Measurements from ENCODE around the gene GATAD2A. TPM values are rescaled to one million over a fixed set of nuclear protein-coding genes. Genes with fewer than 3 reads are reported as not detected.

The GATAD2A gene
- total RNA-seq, 1 donor from 2014 or later = 163 TPM

DNA sequence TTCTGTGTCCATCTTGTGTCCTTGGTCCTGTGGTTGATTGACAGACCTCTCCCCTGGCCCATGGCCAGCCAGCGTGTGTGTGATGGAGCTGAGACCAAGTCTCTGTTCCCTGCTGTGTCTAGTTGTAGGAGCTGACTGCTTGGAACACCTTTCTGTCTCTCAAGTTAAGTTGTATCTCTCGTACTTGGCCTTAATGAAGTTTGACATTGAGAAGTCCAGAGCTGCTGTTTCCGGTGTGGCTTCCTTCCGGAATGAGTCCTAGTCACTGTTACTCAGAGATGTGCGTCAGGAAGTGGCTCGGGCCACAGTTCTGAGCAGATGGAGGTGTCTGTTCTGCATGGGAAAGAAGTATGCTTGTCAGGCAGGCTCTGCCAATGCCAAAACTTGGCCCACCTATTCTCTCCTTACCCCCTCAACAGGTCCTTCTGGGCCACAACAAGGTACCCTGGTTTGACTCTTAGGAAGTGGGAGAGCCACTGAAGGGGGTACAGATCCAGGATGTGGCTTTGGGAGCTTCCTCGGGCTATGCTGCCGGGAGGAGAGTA lies 54.3 kb downstream of the GATAD2A start:
- no peaks in the 10 kb centered on the region for H3K9me3 Mint-ChIP-seq (ENCODE audit: unreplicated experiment)
- no peak overlapping the region for H3K4me3 Mint-ChIP-seq (ENCODE audit: unreplicated experiment)
- H3K36me3 Mint-ChIP-seq (ENCODE audit: low read depth, unreplicated experiment) = peaks cover 8% of the 10 kb centered on the region
- Histone ChIP-seq H3K27ac (ENCODE audit: low read depth, low read length) (peak overlapping the region; percentile 64), H3K4me2 (ENCODE audit: low read length) (peak overlapping the region; percentile 63), H3K79me2 (ENCODE audit: insufficient read depth, low read length) (peaks cover 96% of the 10 kb centered on the region), H3K27me3 (ENCODE audit: insufficient read depth, low read length) (no peaks in the 10 kb centered on the region), H3K9me3 (ENCODE audit: insufficient read depth, low read depth, low read length) (no peaks in the 10 kb centered on the region), H4K20me1 (ENCODE audit: insufficient read depth, low read length) (peaks cover 85% of the 10 kb centered on the region), H3K9ac (ENCODE audit: low read length) (peak overlapping the region; percentile 18), H2AFZ (ENCODE audit: low read depth, low read length) (no peak overlapping the region), H3K36me3 (ENCODE audit: insufficient read depth, low read length) (no peaks in the 10 kb centered on the region), H3K4me1 (ENCODE audit: insufficient read depth, low read length) (peaks cover 65% of the 10 kb centered on the region), H3K4me3 (ENCODE audit: insufficient read depth, low read depth, low read length) (no peak overlapping the region)
- no peaks in the 10 kb centered on the region for H3K27me3 Mint-ChIP-seq (ENCODE audit: low read depth, unreplicated experiment)
- peaks cover 60% of the 10 kb centered on the region for H3K4me1 Mint-ChIP-seq (ENCODE audit: low read depth, unreplicated experiment)
- peak; percentile 64 for DNase-seq (ENCODE audit: low read depth)
- no peak for TF ChIP-seq EZH2 (IDR thresholded peaks at IDR 0.05; ENCODE audit: insufficient read depth, low read length)
- TF ChIP-seq, protein P1, sequence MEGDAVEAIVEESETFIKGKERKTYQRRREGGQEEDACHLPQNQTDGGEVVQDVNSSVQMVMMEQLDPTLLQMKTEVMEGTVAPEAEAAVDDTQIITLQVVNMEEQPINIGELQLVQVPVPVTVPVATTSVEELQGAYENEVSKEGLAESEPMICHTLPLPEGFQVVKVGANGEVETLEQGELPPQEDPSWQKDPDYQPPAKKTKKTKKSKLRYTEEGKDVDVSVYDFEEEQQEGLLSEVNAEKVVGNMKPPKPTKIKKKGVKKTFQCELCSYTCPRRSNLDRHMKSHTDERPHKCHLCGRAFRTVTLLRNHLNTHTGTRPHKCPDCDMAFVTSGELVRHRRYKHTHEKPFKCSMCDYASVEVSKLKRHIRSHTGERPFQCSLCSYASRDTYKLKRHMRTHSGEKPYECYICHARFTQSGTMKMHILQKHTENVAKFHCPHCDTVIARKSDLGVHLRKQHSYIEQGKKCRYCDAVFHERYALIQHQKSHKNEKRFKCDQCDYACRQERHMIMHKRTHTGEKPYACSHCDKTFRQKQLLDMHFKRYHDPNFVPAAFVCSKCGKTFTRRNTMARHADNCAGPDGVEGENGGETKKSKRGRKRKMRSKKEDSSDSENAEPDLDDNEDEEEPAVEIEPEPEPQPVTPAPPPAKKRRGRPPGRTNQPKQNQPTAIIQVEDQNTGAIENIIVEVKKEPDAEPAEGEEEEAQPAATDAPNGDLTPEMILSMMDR (IDR thresholded peaks at IDR 0.05; ENCODE audit: insufficient read depth, low read depth, low read length) = no peak
- peak; percentile 71 for FAIRE-seq
- H3K27ac Mint-ChIP-seq (ENCODE audit: unreplicated experiment) = peak overlapping the region; percentile 70

DNA sequence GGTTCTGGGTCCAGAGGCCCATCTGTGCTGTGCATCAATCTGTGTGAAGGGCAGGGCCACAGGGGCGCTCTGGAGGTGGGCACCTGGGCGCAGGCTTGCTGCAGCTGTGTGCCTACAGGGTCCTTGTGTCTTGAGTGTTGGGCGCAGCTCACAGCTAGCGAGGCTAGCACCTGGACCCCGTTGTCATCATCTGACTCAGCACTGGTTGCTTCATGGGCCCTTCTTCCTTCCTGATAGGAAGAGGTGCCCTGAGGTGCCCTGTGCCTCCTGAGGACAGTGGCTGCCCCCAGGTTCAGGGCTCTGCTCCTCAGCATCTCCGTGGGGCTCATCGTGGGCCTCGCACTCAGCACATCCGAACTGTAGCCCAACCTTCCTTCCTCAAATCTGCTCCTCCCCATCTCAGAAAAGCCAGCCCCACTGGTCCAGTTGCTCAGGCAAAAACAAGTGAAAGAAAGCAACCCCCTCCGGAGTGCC lies 54.8 kb downstream of the GATAD2A start:
- DNase-seq (ENCODE audit: low read depth) = no peak
- Histone ChIP-seq H3K36me3 (ENCODE audit: insufficient read depth, low read length) (no peaks in the 10 kb centered on the region), H3K27me3 (ENCODE audit: insufficient read depth, low read length) (no peaks in the 10 kb centered on the region), H3K9ac (ENCODE audit: low read length) (peak overlapping the region; percentile 18), H3K4me2 (ENCODE audit: low read length) (peak overlapping the region; percentile 63), H3K79me2 (ENCODE audit: insufficient read depth, low read length) (peaks cover 96% of the 10 kb centered on the region), H3K27ac (ENCODE audit: low read depth, low read length) (peak overlapping the region; percentile 64), H3K4me3 (ENCODE audit: insufficient read depth, low read depth, low read length) (no peak overlapping the region), H3K9me3 (ENCODE audit: insufficient read depth, low read depth, low read length) (no peaks in the 10 kb centered on the region), H3K4me1 (ENCODE audit: insufficient read depth, low read length) (peaks cover 65% of the 10 kb centered on the region), H4K20me1 (ENCODE audit: insufficient read depth, low read length) (peaks cover 83% of the 10 kb centered on the region), H2AFZ (ENCODE audit: low read depth, low read length) (no peak overlapping the region)
- peaks cover 65% of the 10 kb centered on the region for H3K4me1 Mint-ChIP-seq (ENCODE audit: low read depth, unreplicated experiment)
- TF ChIP-seq EZH2 (IDR thresholded peaks at IDR 0.05; ENCODE audit: insufficient read depth, low read length) = no peak
- TF ChIP-seq, protein P1 (IDR thresholded peaks at IDR 0.05; ENCODE audit: insufficient read depth, low read depth, low read length) = no peak
- H3K4me3 Mint-ChIP-seq (ENCODE audit: unreplicated experiment) = peak overlapping the region; percentile 60
- FAIRE-seq = no peak
- H3K27ac Mint-ChIP-seq (ENCODE audit: unreplicated experiment) = peak overlapping the region; percentile 88
- H3K27me3 Mint-ChIP-seq (ENCODE audit: low read depth, unreplicated experiment) = no peaks in the 10 kb centered on the region
- H3K36me3 Mint-ChIP-seq (ENCODE audit: low read depth, unreplicated experiment) = peaks cover 8% of the 10 kb centered on the region
- H3K9me3 Mint-ChIP-seq (ENCODE audit: unreplicated experiment) = no peaks in the 10 kb centered on the region

- H3K4me1 Mint-ChIP-seq (ENCODE audit: low read depth, unreplicated experiment) = peaks cover 67% of the 10 kb centered on the region
- no peaks in the 10 kb centered on the region for H3K27me3 Mint-ChIP-seq (ENCODE audit: low read depth, unreplicated experiment)
- no peaks in the 10 kb centered on the region for H3K9me3 Mint-ChIP-seq (ENCODE audit: unreplicated experiment)
- peak overlapping the region; percentile 18 for H3K9ac ChIP-seq (ENCODE audit: low read length)
- H2AFZ ChIP-seq (ENCODE audit: low read depth, low read length) = no peak overlapping the region
- H3K4me2 ChIP-seq (ENCODE audit: low read length) = peak overlapping the region; percentile 63
- TF ChIP-seq, protein P1 (IDR thresholded peaks at IDR 0.05; ENCODE audit: insufficient read depth, low read depth, low read length) = no peak
- no peak for TF ChIP-seq EZH2 (IDR thresholded peaks at IDR 0.05; ENCODE audit: insufficient read depth, low read length)
- H3K27ac Mint-ChIP-seq (ENCODE audit: unreplicated experiment) = peak overlapping the region; percentile 88
- peaks cover 65% of the 10 kb centered on the region for H3K4me1 ChIP-seq (ENCODE audit: insufficient read depth, low read length)
- peaks cover 79% of the 10 kb centered on the region for H4K20me1 ChIP-seq (ENCODE audit: insufficient read depth, low read length)
- FAIRE-seq (no peak), DNase-seq (ENCODE audit: low read depth) (no peak)
- H3K27me3 ChIP-seq (ENCODE audit: insufficient read depth, low read length) = no peaks in the 10 kb centered on the region
- peaks cover 9% of the 10 kb centered on the region for H3K36me3 Mint-ChIP-seq (ENCODE audit: low read depth, unreplicated experiment)
- H3K79me2 ChIP-seq (ENCODE audit: insufficient read depth, low read length) = peaks cover 97% of the 10 kb centered on the region
- H3K27ac ChIP-seq (ENCODE audit: low read depth, low read length) = peak overlapping the region; percentile 64
- H3K4me3 ChIP-seq (ENCODE audit: insufficient read depth, low read depth, low read length) = no peak overlapping the region
- peaks cover under 1% of the 10 kb centered on the region for H3K36me3 ChIP-seq (ENCODE audit: insufficient read depth, low read length)
- no peaks in the 10 kb centered on the region for H3K9me3 ChIP-seq (ENCODE audit: insufficient read depth, low read depth, low read length)
- peak overlapping the region; percentile 61 for H3K4me3 Mint-ChIP-seq (ENCODE audit: unreplicated experiment)
Observed at GRCh38 chr19:19460761-19461265, 55.3 kb downstream of the GATAD2A start.

Data from astrocyte (in vitro differentiated cells and primary cell).